NCI-H460 (cell line): ENCODE measurements around the gene DXO. TPM values are rescaled to one million over a fixed set of nuclear protein-coding genes. Genes with fewer than 3 reads are reported as not detected.
A peak's percentile ranks its signal among the peaks of the same experiment; 100 is the strongest.

Experiments
- DNase-seq: peaks from one replicate; pipeline ENCODE4 v3.0.0-alpha.2; 2016; ENCODE audit warnings: low read depth; ENCODE audit errors: extremely low read depth
- total RNA-seq: library from RNA; depleted of rRNA; stranded (reverse); fragments of >200 nt; shearing (Covaris generic); gene quantifications from 2 replicates; pipeline ENCODE4 v1.2.3, GENCODE V29; 2014

DXO gene
- total RNA-seq, 1 experiment from 2014 or later, result 19.4 TPM

- no peak for DNase-seq
Observed at GRCh38 chr6:31961616-31962015, 10.3 kb downstream of the DXO start.

GRCh38 chr6:31958741-31959739, 12.9 kb downstream of the DXO start, which contains the start of the genes NELFE and SKIC2:
TSS of gene NELFE (minus strand) at chr6:31958971. CDS start at chr6:31958446, 525 bp downstream.
TSS of gene SKIC2 (plus strand) at chr6:31959175. CDS start at chr6:31959193, 18 bp downstream.
- DNase-seq, result peak; percentile 94

- no peak for DNase-seq
Observed at GRCh38 chr6:31958412-31958740, 13.6 kb downstream of the DXO start.

- DNase-seq, result no peak
Observed at GRCh38 chr6:31956796-31957195, 15.1 kb downstream of the DXO start.

GRCh38 chr6:31954511-31954910, 17.4 kb downstream of the DXO start:
- no peak for DNase-seq

- DNase-seq, result no peak
Observed at GRCh38 chr6:31952890-31953289, 19.0 kb downstream of the DXO start.

GRCh38 chr6:31952140-31952805, 19.7 kb downstream of the DXO start:
- peak; percentile 40 for DNase-seq

GRCh38 chr6:31949926-31950548, 21.9 kb downstream of the DXO start:
- DNase-seq, result no peak

- peak; percentile 18 for DNase-seq
Observed at GRCh38 chr6:31948753-31949413, 23.1 kb downstream of the DXO start.

GRCh38 chr6:31948306-31948705, 23.6 kb downstream of the DXO start:
- no peak for DNase-seq

- DNase-seq, result no peak
Observed at GRCh38 chr6:31947864-31948263, 24.1 kb downstream of the DXO start.

GRCh38 chr6:31947070-31947675, 24.8 kb downstream of the DXO start:
- no peak for DNase-seq

- no peak for DNase-seq
Observed at GRCh38 chr6:31946370-31946885, 25.5 kb downstream of the DXO start.

GRCh38 chr6:31945507-31946369, 26.2 kb downstream of the DXO start, which contains the start of gene CFB:
TSS of gene CFB (plus strand) at chr6:31946095. CDS start at chr6:31946222, 127 bp downstream.
- DNase-seq, result no peak

- no peak for DNase-seq
Observed at GRCh38 chr6:31945154-31945506, 26.8 kb downstream of the DXO start.

GRCh38 chr6:31943742-31944141, 28.2 kb downstream of the DXO start:
- DNase-seq, result no peak

- DNase-seq, result no peak
Observed at GRCh38 chr6:31940256-31940664, 31.7 kb downstream of the DXO start.

- no peak for DNase-seq
Observed at GRCh38 chr6:31935823-31936222, 36.1 kb downstream of the DXO start.

- no peak for DNase-seq
Observed at GRCh38 chr6:31935021-31935420, 36.9 kb downstream of the DXO start.
